ENCODE measurements around the gene ARMS2.

ARMS2 gene

GRCh38 chr10:122495406-122496340, 41.2 kb downstream of the ARMS2 start:
- no peak for DNase-seq

DNA sequence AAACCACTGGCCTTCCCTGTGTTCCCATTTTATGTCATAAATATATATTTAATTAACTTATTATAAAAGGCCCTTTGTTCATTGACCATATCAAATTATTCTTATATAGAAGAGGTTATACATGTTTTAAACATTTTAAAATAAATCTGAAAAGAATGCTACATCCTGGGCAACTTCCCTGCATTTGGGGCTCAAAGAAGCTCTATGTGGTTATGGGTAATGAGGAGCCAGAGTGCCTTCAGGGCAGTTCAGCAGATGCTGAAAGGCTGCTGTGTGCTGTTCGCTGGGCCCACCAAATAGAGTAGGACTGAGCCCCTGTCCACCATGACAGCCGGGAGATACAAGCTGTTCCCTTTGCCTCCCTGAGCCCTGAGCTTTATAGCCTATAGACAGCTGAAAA, 42.8 kb downstream of the ARMS2 start:
- DNase-seq = no peak

- no peak for DNase-seq
Measured at GRCh38 chr10:122498521-122498920, 44.1 kb downstream of the ARMS2 start.

GRCh38 chr10:122499012-122499411, 44.6 kb downstream of the ARMS2 start:
- no peak for DNase-seq

DNA sequence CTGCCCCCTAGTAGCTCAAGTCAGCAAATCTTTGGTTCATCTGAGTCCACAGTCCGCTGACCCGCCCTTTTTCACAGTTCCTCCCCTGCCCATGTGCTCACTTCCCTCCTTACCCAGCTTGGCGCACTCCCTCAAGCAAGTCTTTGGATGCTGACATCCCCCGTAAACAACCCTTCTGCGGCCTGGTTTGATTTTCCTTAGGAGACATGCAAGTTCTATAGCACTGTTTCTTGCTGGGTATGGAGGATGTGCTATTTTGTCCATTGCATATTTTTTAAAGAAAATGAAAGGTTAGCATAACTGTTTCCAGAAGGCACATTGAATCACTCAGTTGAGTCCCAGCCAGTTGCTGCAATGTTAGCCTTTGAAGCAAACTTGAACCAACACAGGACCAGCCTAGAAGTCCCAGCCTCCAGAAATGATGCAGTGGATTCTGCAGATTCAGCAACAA, 45.1 kb downstream of the ARMS2 start:
- DNase-seq = no peak

DNA sequence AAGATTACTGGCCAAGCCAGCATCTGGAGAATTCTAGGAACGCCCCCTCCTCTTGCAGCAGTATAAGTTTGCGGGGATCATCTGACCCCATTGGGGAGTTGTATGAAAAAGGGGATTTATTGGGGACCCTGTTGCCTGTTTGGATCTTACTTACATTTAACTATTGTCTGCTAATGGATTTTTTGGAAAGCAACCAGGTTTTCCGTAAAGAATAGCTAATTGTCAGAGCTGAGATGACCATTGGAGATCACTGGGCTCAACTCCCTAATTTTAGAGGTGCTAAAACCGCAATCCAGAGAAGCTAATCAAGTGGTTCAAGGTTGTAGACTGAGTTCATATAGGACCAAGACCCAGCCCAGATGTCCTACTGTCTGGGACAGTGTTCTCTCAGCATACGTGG, 45.7 kb downstream of the ARMS2 start:
- DNase-seq = no peak

GRCh38 chr10:122500726-122501125, 46.3 kb downstream of the ARMS2 start:
- DNase-seq = no peak

GRCh38 chr10:122503012-122503411, 48.6 kb downstream of the ARMS2 start:
- no peak for DNase-seq

- DNase-seq = no peak
Measured at GRCh38 chr10:122503886-122504609, 49.6 kb downstream of the ARMS2 start.

DNA sequence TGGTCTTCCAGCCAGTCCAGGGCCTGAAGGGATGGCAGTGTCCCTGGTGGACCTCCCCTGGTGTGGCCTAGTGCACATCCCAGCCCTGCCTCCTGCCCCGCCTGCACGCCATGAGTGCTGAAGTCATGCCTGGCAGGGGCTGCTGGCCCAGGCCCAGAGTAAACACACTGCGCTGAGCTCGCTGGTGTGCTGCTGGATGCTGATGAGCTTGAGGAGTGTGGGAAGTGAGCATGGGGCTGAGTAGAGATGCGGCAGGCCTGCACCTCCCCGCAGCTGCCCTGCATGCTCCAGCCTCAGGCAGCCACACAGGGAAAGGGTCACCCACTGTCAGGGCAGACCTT, 50.1 kb downstream of the ARMS2 start:
- no peak for DNase-seq

GRCh38 chr10:122505011-122505410, 50.6 kb downstream of the ARMS2 start:
- no peak for DNase-seq

DNA sequence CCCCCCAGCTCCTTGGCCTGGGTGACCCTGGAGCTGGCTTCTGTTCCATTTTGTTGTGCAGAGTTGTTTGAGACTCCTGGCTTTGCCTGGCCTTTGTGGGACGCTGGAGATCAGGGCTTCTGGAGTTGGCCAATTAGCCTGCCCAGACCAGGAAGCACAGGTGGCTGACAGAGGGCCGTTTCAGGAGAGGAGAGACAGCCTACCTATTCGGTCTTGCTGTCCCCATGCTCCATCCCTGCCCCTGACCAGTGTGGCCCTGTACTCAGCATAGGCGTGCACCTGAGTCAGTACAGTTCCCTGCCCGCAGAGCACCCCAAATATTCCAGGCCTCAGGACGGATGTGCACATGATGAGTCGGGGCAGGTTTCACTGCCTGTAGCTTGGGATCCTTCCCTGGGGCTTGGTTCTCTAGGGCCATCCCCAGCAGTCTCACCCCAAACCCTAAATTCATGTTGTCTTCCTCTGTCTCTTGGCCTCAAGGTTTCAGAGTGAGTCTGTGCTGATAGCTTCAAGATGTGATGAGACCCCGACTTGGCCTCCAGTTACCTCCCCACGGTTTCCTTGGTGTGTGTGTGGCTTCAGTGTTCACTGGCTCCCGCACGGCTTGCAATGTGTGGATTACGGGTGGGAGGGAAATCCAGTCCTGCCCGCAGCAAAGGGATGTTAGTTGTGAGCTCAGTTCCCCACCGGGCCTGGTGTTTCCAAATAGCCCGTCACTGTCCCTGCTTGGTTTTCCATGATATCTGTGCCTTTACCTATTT, 51.6 kb downstream of the ARMS2 start:
- no peak for DNase-seq

All from stimulated activated CD4-positive, alpha-beta T cell treated with anti-CD3 and anti-CD28 coated beads, Interleukin-1b, Interleukin-23, amount 100 ng/mL, for 48 hours (primary cell).